Measurements from ENCODE around the gene GTF3C1.
"Not testable (repeated sequence)": the region's sequence is repeated elsewhere in the genome, so short reads cannot be mapped to it uniquely, and the experiment has no call there.

GTF3C1 gene

DNA sequence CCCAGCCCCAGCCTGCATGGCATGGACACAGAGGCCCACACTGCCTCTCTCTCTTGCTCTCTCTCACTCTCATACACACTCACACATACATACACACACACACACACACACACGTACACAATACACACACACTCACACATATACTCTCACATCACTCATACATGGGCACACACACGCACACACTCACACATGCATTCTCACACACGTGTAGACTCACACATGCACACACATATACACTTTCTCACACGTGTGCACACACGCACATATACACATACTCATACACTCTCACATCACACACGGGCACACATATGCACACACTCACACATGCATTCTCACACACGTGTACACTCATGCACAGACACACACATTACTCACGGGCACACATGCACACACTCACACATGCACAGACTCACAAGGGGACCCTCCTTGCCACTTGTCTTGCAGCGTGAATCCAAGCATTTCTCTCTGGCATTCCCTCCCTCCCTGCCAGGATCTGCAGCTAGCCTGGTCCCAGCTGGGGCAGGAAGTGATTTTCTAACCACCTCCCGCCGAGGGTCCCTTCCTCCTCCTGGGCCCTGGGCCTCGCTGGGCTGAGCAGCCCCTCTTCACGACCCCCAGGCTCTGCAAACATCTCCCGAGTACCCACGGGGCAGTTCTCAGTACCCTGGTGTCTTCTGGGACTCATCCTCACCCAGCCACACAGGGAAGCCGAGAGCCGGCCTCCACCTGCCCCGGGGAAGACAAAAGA is 110.3 kb downstream of the GTF3C1 start:
- no peak for DNase-seq

- DNase-seq = no peak
These were observed 111.8 kb downstream of the GTF3C1 start for GRCh38 chr16:27437946-27438345.

- no peak for DNase-seq
These were observed 112.6 kb downstream of the GTF3C1 start for GRCh38 chr16:27436921-27437650.

DNA sequence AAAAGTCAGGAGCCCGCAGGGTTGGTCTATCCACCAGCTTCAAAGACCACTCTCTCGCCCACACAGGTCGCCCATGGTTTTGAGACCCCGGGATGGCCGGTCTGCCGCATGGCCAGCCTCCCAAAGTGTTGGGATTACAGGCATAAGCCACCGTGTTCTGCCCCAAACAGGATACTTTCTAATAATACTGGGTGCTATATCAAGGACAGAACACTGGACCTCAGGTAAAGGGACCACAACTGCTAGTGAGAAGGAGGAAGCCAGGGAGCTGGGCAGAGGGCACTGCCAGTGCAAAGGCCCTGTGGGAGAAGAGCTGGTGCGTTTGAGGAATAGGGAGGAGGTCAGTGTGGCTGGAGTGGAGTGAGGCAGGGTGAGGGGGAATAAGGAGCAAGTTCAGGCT is 113.6 kb downstream of the GTF3C1 start:
- no peak for DNase-seq

GRCh38 chr16:27435146-27435545 is 114.6 kb downstream of the GTF3C1 start:
- not testable (repeated sequence) for DNase-seq

DNA sequence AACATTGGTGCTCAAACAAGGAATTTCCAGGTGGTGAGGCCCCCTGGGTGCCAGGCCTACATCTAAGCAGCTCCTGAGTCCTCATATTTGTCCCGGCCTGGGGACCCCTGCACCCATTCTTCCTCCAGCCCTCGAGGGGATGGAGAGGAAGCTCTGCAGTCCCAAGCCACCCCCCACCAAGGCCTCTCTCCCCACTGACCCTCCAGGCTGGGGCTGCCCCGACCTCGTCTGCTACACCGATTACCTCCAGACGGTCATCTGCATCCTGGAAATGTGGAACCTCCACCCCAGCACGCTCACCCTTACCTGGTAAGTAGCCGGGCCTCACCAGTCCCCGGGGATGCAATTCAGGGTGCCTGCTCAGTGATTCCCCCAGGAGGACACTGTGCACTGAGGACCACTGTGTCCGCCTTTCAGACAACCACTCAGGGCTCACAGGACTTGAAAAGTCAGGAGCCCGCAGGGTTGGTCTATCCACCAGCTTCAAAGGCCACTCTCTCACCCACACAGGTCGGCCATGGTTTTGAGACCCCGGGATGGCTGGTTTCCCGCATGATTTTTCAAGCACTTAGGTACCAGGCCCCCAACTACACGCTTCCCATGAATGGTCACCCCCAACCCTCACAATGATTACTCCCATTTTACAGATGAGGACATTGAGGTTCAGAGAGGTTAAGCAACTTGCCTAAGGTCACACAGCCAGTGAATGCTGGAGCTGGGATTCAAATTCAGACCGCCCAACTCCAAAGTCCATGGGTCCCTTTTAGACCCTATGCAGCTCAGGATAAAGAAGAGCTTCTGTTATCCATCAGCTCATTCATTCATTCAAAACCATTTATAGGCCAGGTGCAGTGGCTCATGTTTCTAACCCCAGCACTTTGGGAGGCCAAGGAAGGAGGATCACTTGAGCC is 115.3 kb downstream of the GTF3C1 start:
- no peak for DNase-seq

DNA sequence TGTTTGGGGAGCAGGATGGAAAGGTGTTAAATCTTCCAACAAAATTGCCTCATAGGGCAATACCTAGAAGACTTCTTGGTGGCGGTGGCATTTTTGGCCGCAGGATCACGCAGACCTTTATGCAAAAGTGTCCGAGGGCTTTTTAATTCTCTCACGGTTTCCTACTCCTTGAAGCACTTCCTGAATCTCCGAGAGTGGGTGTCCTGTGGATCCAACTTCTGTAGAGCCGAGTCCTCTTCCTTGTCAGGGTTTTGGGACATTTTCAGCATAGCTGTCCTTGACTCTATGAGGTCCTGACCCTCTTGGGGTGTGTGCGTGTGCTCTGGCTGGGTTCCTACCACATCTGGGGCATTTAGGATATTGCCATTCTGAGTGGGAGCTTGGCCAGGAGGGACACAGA is 116.1 kb downstream of the GTF3C1 start:
- DNase-seq = no peak

DNA sequence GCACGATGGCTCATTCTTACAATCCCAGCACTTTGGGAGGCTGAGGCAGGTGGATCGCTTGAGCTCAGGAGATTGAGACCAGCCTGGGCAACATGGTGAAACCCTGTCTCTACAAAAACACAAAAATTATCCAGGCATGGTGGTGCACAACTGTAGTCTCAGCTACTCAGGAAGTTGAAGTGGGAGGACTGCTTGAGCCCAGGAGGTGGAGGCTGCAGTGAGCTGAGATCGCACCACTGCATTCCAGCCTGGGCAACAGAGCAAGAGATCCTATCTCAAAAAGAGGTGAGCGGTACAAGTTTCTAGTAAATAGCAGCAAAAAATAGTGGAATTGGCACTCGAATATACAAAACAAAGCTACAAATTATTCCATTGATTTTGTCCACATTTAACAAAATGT is 116.5 kb downstream of the GTF3C1 start:
- not testable (repeated sequence) for DNase-seq

DNA sequence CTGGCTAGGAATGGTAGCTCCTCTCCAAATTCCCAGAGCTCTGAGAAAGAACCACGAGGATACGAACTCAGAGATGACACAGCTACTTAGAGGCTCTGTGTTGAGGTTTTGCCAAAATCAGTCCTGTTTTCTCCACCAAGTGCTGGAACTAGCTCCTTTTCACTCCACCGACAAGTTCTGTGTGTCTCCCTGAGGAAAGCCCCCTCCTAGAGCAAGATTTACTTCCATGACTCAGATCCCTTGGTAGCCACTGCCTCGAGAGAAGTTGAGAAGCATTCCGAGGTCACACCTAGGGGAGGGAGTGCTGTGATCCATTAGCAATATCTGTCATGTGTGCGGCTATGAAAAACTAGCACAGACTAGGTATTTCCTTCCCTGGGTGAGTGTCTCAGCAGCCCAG is 117.2 kb downstream of the GTF3C1 start:
- DNase-seq = no peak

DNA sequence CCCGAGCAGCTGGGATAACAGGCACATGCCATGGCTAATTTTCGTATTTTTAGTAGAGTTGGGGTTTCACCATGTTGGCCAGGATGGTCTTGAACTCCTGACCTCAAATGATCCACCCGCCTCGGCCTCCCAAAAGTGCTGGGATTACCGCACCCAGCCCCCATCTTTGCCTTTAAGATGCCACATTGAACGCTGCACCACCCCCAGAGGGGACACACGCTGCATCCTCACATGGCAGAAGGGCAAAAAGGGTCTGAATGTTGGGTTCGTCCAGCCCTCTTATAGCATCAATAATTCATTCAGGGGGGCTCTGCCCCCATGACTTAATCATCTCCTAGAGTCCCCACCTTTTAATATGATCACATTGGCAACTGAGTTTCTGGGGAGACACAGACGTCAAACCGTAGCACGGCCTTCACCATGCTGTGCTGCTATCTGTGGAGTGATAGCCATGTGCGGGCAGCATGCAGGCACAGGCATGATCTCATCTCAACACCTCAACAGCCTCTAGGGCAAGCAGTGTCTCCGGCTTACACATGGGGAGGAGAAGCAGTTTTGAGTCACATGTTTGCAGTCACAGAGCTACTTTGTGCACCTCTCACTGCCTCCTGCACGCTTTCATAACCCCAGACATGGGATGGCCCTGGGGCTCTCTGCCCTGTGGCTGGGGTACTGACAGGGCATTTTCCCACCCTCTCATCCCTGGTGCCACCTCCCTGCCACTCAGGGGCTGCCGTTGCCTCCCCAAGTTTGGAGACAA is 117.8 kb downstream of the GTF3C1 start:
- DNase-seq = no peak

GRCh38 chr16:27430923-27431484 is 118.7 kb downstream of the GTF3C1 start:
- no peak for DNase-seq

DNA sequence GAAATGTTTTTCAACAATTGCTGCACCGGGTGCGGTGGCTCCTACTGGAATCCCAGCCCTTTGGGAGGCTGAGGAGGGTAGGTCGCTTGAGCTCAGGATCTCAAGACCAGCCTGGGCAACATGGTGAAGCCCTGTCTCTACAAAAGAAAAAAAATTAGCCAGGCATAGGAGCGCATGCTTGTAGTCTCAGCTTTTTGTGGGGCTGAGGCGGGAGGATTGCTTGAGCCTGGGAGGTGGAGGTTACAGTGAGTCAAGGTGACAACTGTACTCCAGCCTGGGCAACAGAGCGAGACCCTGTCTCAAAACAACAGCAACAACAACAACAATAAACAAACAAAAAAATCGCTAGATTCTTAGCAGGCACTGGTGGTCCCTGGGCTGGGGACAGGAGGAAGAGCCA is 119.2 kb downstream of the GTF3C1 start:
- no peak for DNase-seq

DNA sequence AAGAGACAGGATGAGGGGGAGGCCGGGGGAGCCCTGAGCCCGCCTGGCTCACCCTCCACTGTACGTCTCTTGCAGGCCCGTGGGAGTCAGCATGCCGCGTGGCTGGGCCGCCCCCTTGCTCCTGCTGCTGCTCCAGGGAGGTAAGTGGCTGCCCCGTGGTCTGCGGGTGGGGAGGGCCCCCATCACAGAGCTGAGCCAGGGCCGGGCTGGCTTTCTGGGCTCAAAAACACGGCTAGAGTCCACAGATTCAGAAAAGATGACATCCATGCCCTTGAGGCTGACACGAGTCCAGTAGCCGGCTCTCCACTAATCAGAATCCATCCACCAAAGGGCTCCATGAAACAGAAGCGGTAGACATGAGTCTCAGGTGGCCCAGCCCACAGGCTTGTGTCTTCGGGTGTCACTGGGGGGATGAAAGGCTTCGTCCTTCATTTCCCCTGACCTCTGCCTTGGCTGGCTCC is 119.7 kb downstream of the GTF3C1 start:
- no peak for DNase-seq

DNA sequence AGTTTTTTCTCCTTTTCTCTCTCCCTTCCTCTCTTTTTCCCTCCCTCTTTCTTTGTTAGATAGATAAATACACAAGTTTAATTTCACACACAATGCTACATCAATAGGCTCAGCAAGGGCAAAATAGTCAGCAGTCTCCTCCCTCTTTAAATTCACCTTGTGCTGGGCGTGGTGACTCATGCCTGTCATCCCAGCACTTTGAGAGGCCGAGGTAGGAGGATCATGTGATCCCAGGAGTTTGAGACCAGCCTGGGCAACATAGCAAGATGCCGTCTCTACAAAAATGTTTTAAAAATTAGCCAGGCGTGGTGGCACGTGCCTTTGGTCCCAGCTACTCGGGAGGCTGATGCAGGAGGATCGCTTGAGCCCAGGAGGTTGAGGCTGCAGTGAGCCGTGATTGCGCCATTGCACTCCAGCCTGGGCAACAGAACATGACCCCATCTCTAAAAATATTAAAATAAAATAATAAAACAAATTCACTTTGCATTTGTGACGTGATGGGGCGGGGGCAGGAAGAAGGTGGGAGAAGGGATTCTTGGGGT is 120.3 kb downstream of the GTF3C1 start:
- DNase-seq = no peak

DNA sequence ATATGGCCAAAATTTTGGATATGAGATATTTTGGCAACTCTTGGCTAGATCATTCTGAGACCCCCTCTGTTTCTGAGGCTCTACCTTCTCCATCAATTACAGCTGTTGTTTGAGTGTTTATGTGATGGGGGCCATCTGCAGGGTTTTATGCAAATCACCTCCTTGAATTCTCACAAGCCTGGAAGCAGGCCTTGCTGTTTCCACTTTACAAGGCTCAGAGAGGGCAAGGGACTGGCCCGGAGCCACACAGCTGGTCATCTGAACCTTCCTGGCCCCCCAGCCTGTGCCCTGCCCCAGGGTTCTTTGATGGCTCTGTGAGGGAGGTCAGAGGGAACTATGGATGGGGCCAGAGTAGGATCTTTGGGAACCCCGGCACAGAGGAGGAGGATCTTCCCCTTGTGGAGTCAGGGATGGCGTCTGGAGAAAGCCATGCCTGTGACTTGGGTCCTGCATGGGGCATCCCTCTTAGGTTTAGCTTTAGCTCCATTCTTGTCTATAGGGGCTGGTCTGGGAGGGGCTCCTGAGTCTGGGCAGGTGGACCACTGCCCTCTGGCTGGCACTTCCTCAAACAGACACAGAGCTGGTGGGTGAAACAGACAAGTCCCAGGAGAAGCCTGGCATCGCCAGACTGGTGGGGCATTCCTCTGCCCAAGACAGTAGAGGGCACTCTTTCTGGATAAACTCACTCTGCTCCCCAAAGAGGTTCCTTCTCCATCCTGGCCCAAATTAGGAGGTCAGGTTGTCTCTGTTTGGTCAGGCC is 121.5 kb downstream of the GTF3C1 start:
- DNase-seq = no peak

DNA sequence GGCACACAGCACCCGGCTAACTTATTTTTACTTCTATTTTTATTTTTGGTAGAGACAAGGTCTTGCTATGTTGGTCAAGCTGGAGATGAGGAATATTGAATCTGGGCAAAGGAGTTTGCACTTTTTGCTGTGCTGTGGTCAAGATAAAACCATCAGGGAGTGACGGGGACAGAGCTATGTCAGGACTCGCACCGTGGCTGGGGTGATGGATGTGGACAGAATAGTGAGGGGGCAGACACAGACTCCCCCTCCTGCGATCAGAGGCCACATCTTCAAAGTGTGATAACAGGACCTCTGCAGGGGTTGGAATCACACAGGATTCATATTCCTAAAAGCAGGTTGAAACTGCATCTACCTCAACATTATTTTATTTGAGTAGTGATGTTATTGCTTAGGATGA is 122.2 kb downstream of the GTF3C1 start:
- DNase-seq = no peak

- DNase-seq = peak; percentile 20
These were observed 123.0 kb downstream of the GTF3C1 start for GRCh38 chr16:27426423-27427408.

DNA sequence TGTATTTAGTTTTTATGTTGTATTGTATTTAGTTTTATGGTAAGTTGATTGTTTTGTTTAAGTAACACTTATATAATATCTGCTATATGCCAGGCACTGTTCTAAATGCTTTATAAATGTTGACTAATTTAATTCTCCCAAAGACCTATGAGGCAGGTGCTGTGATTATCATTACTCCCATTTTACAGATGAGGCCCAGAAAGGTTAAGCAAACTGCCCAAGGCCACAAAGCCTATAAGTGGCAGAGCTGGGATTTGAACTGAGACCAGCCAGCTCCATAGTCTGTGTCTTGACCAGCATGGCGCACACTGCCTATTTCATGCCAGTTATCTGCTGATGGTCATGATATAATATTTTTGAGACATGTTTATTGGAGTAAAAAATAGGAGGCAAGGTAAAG is 123.8 kb downstream of the GTF3C1 start:
- no peak for DNase-seq

- DNase-seq = no peak
These were observed 124.8 kb downstream of the GTF3C1 start for GRCh38 chr16:27424772-27425498.

All from GOT3 (cell line).